ENCODE data around the gene ZNF593OS. TPM values are rescaled to one million over a fixed set of nuclear protein-coding genes. Genes with fewer than 3 reads are reported as not detected.

The ZNF593OS gene
- total RNA-seq, 2 experiments from 2014 or later: not detected

DNA sequence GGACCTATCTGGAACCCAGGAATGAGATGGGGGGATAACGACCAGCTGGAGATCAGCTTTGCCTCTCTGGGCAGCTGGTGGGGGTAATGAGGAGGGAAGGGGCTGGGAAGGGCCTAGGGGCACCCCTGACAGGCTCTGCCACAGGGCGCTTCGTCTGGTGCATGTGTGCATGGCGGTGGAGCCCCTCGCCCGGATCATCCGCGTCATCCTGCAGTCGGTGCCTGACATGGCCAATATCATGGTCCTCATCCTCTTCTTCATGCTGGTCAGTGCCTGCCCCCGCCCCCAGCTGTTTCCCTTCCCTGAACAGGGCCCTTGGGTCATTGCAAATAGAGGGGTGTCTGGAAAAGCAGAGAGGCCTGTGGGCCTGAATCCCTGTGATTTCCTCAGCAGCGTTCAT is 26.2 kb upstream of the ZNF593OS start:
- intact Hi-C loops (cut with micrococcal nuclease): no loop called here
- no peak overlapping the region for H3K4me3 Mint-ChIP-seq
- no peaks in the 10 kb centered on the region for H3K9me3 Mint-ChIP-seq
- H3K36me3 Mint-ChIP-seq: no peaks in the 10 kb centered on the region
- CTCF ChIA-PET: interaction anchor here (1.3 to 1.7 kb wide), 2 partner anchors 37 to 53 kb away, joined by 3 read pairs; no protein-coding TSS in a partner anchor
- POLR2A ChIA-PET: no interaction called here
- peaks cover 28% of the 10 kb centered on the region for H3K4me1 Mint-ChIP-seq (ENCODE audit: low read depth)
- no peak for DNase-seq
- no peaks in the 10 kb centered on the region for H3K27me3 Mint-ChIP-seq
- H3K27ac Mint-ChIP-seq: no peak overlapping the region

DNA sequence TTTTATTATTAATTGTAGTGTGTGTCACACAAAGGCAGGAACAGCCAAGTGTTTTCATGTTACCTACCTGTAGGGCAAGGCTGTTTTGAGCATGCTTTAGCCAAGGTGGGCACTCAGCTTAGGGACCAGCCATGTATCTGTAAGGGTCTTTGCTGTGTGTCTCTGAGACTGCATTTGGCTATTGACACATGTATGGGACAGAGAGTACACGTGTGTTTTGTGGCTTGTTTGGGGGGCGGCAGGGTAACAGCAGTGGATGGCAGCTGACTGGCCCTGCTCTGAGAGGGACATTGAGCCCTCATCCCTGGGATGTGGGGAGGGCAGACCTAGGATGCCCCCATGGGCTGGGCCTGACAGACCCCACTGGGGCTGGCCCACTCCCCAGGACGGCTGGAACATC is 25.7 kb upstream of the ZNF593OS start:
- Mint-ChIP-seq H3K9me3 (no peaks in the 10 kb centered on the region), H3K36me3 (no peaks in the 10 kb centered on the region), H3K27me3 (no peaks in the 10 kb centered on the region), H3K4me1 (ENCODE audit: low read depth) (peaks cover 24% of the 10 kb centered on the region), H3K27ac (no peak overlapping the region), H3K4me3 (no peak overlapping the region)
- POLR2A ChIA-PET: no interaction called here
- intact Hi-C loops (cut with micrococcal nuclease): no loop called here
- CTCF ChIA-PET: interaction anchor here (1.7 kb wide), 1 partner anchor 36 kb away, joined by 7 read pairs; the partner anchor contains the start of gene CEP85
- no peak for DNase-seq

DNA sequence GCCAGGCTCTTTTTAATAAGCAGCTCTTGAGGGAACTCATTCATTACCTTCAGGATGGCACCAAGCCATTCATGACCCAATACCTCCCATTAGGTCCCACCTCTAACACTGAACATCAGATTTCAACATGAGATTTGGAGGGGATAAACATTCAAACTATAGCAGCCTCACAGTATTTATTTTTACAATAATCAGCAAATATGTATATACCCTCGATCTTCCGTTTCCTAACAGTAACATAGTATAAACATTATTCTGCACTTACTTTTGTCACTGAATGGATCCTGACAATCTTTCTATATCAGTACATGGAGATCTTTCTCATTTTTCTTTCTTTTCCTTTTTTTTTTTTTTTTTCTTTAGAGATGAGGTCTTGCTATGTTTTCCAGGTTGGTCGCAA is 24.2 kb upstream of the ZNF593OS start:
- Mint-ChIP-seq H3K4me3 (no peak overlapping the region), H3K9me3 (no peaks in the 10 kb centered on the region), H3K4me1 (ENCODE audit: low read depth) (peaks cover 16% of the 10 kb centered on the region), H3K36me3 (no peaks in the 10 kb centered on the region), H3K27ac (no peak overlapping the region), H3K27me3 (no peaks in the 10 kb centered on the region)
- POLR2A ChIA-PET: no interaction called here
- intact Hi-C loops (cut with micrococcal nuclease): no loop called here
- no peak for DNase-seq
- CTCF ChIA-PET: interaction anchor here (1.7 kb wide), 1 partner anchor 38 kb away, joined by 7 read pairs; the partner anchor contains the start of gene CEP85

DNA sequence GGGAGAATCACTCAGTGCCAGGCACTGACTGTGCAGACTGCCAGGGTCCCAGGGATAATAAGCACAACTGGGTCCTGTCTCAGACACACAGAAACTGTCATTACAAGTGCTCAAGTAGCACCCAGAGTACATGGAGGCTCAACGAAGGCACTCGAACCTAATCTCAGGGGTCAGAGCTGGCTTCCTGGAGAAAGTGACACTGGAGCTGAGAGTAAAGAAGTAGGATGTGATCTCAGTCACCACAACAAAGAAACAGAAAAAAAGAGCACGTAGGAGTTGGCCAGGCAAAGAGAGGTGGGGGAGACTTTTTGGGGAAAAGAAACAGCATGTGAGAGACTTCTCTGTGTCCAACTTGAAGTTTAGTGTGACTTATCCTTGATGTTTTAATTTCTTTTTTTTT is 20.1 kb upstream of the ZNF593OS start:
- Mint-ChIP-seq H3K4me3 (no peak overlapping the region), H3K9me3 (no peaks in the 10 kb centered on the region), H3K36me3 (no peaks in the 10 kb centered on the region), H3K27me3 (no peaks in the 10 kb centered on the region), H3K4me1 (ENCODE audit: low read depth) (peaks cover 10% of the 10 kb centered on the region), H3K27ac (no peak overlapping the region)
- ChIA-PET POLR2A (no interaction called here), CTCF (interaction anchor here (0.8 to 2.4 kb wide), 2 partner anchors 43 to 130 kb away, joined by 3 to 10 read pairs; partner anchors contain the start of gene CEP85)
- intact Hi-C loops (cut with micrococcal nuclease): no loop called here
- DNase-seq: peak; percentile 41

DNA sequence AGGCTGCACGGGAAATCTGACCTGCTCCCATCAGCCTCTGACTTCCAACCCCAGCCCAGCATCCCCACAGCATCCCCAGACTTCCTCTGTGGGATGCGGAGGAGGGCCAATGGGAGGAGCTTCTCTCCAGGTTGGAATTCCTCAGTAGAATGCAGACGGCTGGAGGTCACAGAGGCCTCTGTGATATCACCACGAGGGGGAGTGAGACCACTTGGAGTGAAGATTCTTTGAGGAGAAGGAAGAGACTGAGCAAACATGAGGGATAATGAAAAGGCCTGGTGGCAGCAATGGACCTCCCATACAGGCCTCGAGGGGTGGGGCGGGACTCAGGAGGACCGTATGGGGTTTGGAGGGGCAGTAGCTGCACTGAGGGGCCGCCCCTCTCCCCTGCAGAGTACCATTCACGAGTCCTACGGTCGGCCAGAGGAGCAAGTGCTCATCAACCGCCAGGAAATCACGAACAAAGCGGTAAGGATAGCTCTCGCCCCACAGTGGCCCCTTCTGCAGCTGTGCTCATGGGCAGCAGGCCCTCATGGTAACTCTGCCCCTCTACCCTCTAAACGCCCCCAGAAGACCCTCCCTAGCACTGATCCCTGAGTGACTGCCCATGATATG is 18.8 kb upstream of the ZNF593OS start, which contains the start of gene CATSPER4:
Gene CATSPER4 (plus strand): TSS at position 230 of the 615 bp plus-strand sequence. CDS start 26 bp downstream, at position 256.
- Mint-ChIP-seq H3K27me3 (no peaks in the 10 kb centered on the region), H3K36me3 (no peaks in the 10 kb centered on the region), H3K9me3 (no peaks in the 10 kb centered on the region), H3K4me3 (no peak within 1 kb of the TSS), H3K4me1 (ENCODE audit: low read depth) (peaks cover 10% of the 10 kb centered on the region), H3K27ac (no peak within 1 kb of the TSS)
- ChIA-PET POLR2A (no interaction called here), CTCF (interaction anchor here (2.1 to 2.4 kb wide), 2 partner anchors 21 to 44 kb away, joined by 7 to 10 read pairs; partner anchors contain the start of genes CEP85 and ZNF593)
- DNase-seq: no peak
- intact Hi-C loops (cut with micrococcal nuclease): no loop called here

DNA sequence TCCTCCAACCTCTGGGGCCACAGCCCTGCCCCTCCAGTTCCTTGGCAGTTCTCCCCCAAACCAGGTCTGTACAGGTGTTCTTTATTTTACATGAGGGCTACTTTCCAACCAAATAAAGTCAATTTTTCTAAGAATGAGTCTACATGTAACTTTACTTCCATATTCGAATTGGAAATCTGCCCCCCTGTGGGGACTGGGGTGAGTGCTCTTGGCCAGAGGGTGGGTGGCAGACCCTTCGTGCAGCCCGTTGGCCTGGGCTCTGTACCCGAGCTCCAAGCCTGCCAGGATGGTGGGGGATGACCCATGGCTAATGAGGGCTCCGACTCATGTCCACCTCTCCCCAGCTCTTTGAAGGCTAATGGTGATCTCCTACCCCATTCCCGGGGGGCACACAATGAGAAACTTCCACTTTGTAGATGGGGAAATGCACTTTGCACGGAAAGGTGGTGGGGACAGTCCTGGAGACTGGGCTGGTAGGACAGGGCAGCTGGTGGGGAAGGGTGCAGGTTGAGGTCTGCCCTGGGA is 18.2 kb upstream of the ZNF593OS start:
- POLR2A ChIA-PET: no interaction called here
- no peak overlapping the region for H3K4me3 Mint-ChIP-seq
- no peak for DNase-seq

DNA sequence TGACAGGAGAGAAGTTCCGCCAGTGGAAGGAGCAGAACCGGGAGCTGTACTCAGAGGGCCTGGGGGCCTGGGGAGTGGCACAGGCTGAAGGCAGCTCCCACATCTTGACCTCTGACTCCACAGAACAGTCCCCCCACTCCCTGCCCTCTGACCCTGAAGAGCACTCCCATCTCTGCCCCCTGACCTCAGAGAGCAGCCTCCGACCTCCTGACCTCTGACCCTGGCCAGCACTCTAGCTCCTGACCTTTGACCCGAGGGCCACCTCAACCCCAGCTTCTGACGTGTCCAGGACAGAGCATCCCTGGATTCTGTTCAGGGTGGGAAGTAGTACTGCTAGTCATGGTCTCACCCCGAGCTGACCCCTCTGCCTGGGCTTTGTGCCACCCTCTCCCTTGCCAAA is 17.7 kb upstream of the ZNF593OS start:
- no peak overlapping the region for H3K27ac Mint-ChIP-seq
- H3K4me1 Mint-ChIP-seq (ENCODE audit: low read depth): peaks cover 10% of the 10 kb centered on the region
- DNase-seq: no peak
- intact Hi-C loops (cut with micrococcal nuclease): no loop called here
- H3K36me3 Mint-ChIP-seq: no peaks in the 10 kb centered on the region
- no peak overlapping the region for H3K4me3 Mint-ChIP-seq
- no peaks in the 10 kb centered on the region for H3K9me3 Mint-ChIP-seq
- ChIA-PET POLR2A (no interaction called here), CTCF (interaction anchor here (1.0 to 2.1 kb wide), 5 partner anchors 20 to 133 kb away, joined by 3 to 7 read pairs (median 3); partner anchors contain the start of genes CEP85 and ZNF593)
- no peaks in the 10 kb centered on the region for H3K27me3 Mint-ChIP-seq

More for the DNA sequence above, 18.2 kb upstream of the ZNF593OS start:
- intact Hi-C loops (cut with micrococcal nuclease): no loop called here
- H3K27ac Mint-ChIP-seq: no peak overlapping the region
- H3K36me3 Mint-ChIP-seq: no peaks in the 10 kb centered on the region
- H3K27me3 Mint-ChIP-seq: no peaks in the 10 kb centered on the region
- no peaks in the 10 kb centered on the region for H3K9me3 Mint-ChIP-seq
- CTCF ChIA-PET: interaction anchor here (1.0 to 2.1 kb wide), 4 partner anchors 20 to 132 kb away, joined by 3 to 7 read pairs (median 4); partner anchors contain the start of genes CEP85 and ZNF593
- peaks cover 10% of the 10 kb centered on the region for H3K4me1 Mint-ChIP-seq (ENCODE audit: low read depth)

DNA sequence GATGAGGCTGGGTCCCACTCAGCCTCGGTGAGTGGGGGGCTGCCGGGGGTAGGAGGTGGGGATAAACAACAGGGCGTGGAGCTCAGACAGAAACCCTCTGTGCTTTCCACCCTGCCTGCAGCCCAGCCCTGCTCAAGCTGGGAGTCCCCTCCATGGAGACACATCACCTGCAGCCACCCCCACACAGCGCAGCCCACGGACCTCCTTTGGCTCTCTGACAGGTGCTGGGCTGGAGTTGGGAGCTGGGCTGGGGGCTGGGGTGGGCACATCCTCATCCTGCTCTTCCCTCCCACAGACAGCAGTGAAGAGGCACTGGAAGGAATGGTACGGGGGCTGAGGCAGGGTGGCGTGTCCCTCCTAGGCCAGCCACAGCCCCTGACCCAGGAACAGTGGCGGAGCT is 16.8 kb upstream of the ZNF593OS start:
- Mint-ChIP-seq H3K27ac (no peak overlapping the region), H3K9me3 (no peaks in the 10 kb centered on the region), H3K27me3 (no peaks in the 10 kb centered on the region), H3K4me1 (ENCODE audit: low read depth) (peaks cover 7% of the 10 kb centered on the region), H3K36me3 (no peaks in the 10 kb centered on the region), H3K4me3 (no peak overlapping the region)
- no peak for DNase-seq
- intact Hi-C loops (cut with micrococcal nuclease): no loop called here
- CTCF ChIA-PET: interaction anchor here (1.0 to 2.1 kb wide), 4 partner anchors 19 to 45 kb away, joined by 3 to 7 read pairs (median 4); partner anchors contain the start of genes CEP85 and ZNF593
- POLR2A ChIA-PET: no interaction called here

DNA sequence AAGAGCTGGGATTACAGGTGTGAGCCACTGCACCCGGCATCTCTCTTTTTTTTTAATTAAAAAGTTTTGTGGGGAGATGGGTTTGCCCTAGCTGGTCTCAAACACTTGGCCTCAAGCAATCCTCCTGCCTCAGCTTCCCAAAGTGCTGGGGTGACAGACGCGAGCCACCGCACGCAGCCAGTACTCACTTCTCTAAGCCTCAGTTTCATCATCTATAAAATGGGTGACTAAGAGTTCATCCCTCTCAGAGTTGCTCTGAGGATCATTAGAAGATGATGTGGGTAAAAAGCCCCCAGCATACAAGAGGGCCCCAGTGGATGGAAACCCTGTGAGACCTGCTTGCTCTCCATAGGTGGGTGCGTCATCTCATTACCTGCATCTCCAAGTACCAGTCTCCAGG is 16.2 kb upstream of the ZNF593OS start:
- peaks cover 7% of the 10 kb centered on the region for H3K4me1 Mint-ChIP-seq (ENCODE audit: low read depth)
- no peaks in the 10 kb centered on the region for H3K36me3 Mint-ChIP-seq
- intact Hi-C loops (cut with micrococcal nuclease): no loop called here
- H3K4me3 Mint-ChIP-seq: no peak overlapping the region
- POLR2A ChIA-PET: no interaction called here
- H3K9me3 Mint-ChIP-seq: no peaks in the 10 kb centered on the region
- DNase-seq: no peak
- CTCF ChIA-PET: interaction anchor here (1.3 kb wide), 1 partner anchor 26 kb away, joined by 3 read pairs; no protein-coding TSS in a partner anchor
- H3K27ac Mint-ChIP-seq: no peak overlapping the region
- H3K27me3 Mint-ChIP-seq: no peaks in the 10 kb centered on the region

DNA sequence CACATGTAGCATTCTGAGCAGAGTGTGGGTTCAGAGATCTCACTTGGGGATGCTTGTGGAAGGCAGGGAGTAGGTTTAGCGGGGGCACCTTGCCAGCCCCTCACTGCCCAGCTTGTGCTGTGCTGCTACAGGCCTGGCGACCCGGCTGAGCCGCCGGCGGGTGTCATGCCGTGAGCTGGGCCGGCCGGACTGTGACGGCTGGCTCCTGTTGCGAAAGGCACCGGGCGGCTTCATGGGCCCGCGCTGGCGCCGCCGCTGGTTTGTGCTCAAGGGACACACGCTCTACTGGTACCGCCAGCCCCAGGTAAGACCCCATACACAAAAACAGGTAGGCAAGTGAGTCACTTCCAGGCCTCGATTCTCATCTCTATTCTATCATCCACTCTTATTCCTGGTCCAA is 13.3 kb upstream of the ZNF593OS start:
- no peak for DNase-seq
- POLR2A ChIA-PET: no interaction called here
- no peaks in the 10 kb centered on the region for H3K27me3 Mint-ChIP-seq
- intact Hi-C loops (cut with micrococcal nuclease): no loop called here
- no peak overlapping the region for H3K4me3 Mint-ChIP-seq
- peaks cover 5% of the 10 kb centered on the region for H3K4me1 Mint-ChIP-seq (ENCODE audit: low read depth)
- CTCF ChIA-PET: no interaction called here
- no peaks in the 10 kb centered on the region for H3K36me3 Mint-ChIP-seq
- H3K27ac Mint-ChIP-seq: no peak overlapping the region
- H3K9me3 Mint-ChIP-seq: no peaks in the 10 kb centered on the region

DNA sequence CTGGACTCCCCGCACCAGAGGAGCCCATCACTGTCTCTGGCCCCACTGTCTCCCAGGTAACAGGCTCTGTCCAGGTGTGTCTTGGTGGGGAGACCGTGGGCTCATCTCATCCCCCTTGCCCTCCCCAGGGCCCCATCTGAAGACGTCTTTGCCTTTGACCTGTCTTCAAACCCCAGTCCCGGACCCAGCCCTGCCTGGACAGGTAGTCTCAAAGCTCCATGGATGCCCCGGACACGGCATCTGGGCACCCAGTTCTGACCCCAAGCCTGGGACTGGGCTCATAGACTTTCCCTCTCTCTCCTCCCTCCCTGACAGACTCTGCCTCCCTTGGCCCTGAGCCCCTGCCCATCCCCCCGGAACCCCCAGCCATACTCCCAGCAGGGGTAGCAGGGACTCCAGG is 12.5 kb upstream of the ZNF593OS start:
- ChIA-PET POLR2A (no interaction called here), CTCF (no interaction called here)
- DNase-seq: no peak
- H3K4me3 Mint-ChIP-seq: no peak overlapping the region
- no peaks in the 10 kb centered on the region for H3K9me3 Mint-ChIP-seq
- intact Hi-C loops (cut with micrococcal nuclease): no loop called here
- no peak overlapping the region for H3K27ac Mint-ChIP-seq
- no peaks in the 10 kb centered on the region for H3K36me3 Mint-ChIP-seq
- peaks cover 5% of the 10 kb centered on the region for H3K4me1 Mint-ChIP-seq (ENCODE audit: low read depth)
- no peaks in the 10 kb centered on the region for H3K27me3 Mint-ChIP-seq

DNA sequence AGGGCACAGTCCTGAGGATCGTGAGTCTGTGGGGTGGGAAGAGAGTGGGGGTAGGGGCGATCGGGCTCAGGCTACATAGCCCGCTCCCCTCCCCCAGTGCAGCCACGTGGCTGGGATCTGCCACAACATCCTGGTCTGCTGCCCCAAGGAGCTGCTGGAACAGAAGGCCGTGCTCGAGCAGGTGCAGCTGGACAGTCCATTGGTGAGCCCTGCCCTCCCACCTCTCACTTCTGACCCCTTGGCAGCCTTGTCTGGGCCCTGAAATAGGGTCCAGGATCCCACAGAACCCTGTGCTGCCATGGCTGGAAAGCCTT is 10.7 kb upstream of the ZNF593OS start:
- Mint-ChIP-seq H3K36me3 (no peaks in the 10 kb centered on the region), H3K27ac (no peak overlapping the region), H3K4me3 (no peak overlapping the region), H3K27me3 (no peaks in the 10 kb centered on the region), H3K4me1 (ENCODE audit: low read depth) (peaks cover 5% of the 10 kb centered on the region), H3K9me3 (no peaks in the 10 kb centered on the region)
- CTCF ChIA-PET: no interaction called here
- POLR2A ChIA-PET: no interaction called here
- intact Hi-C loops (cut with micrococcal nuclease): no loop called here
- DNase-seq: no peak
